NT2/D1 (cell line): Measurements from ENCODE around the gene OSBPL6.

Experiments
- DNase-seq: peaks from one replicate; pipeline ENCODE4 v3.0.0-alpha.2; 2011; ENCODE audit warnings: low read depth, low spot score
- H3K27me3 ChIP-seq: 2 replicates; pipeline ENCODE4 v1.6.0; 2011; ENCODE audit warnings: mild to moderate bottlenecking; ENCODE audit not compliant: insufficient read length, insufficient read depth
- H3K36me3 ChIP-seq: 2 replicates; pipeline ENCODE4 v1.6.1; 2011; ENCODE audit warnings: mild to moderate bottlenecking, low read length, mixed read lengths; ENCODE audit not compliant: insufficient read depth, insufficient read length
- H3K4me1 ChIP-seq: 2 replicates; pipeline ENCODE4 v1.5.1; 2011; ENCODE audit not compliant: insufficient read depth, insufficient read length
- H3K4me3 ChIP-seq: 2 replicates; pipeline ENCODE4 v1.5.1; 2011; ENCODE audit warnings: low read depth; ENCODE audit not compliant: insufficient read length
- H3K9ac ChIP-seq: 2 replicates; pipeline ENCODE4 v1.6.0; 2011; ENCODE audit warnings: low read depth; ENCODE audit not compliant: insufficient read length
- H3K9me3 ChIP-seq: 2 replicates; pipeline ENCODE4 v1.5.1; 2011; ENCODE audit warnings: mild to moderate bottlenecking, low read length; ENCODE audit not compliant: insufficient read depth
- SUZ12 ChIP-seq: IDR thresholded peaks from 2 replicates; pipeline ENCODE4 v1.6.1; 2011; ENCODE audit not compliant: insufficient read length, insufficient read depth; ENCODE audit errors: extremely low read depth
- YY1 ChIP-seq: IDR thresholded peaks from 2 replicates; pipeline ENCODE4 v1.6.1; 2011; ENCODE audit not compliant: insufficient read length, insufficient read depth
- ZNF274 ChIP-seq: IDR thresholded peaks from 2 replicates; pipeline ENCODE4 v1.6.1; 2011; ENCODE audit warnings: mild to moderate bottlenecking, low read depth, low read length

The OSBPL6 gene

GRCh38 chr2:178391701-178392100 is 197.4 kb downstream of the OSBPL6 start:
- no peak overlapping the region for H3K4me3 ChIP-seq
- TF ChIP-seq SUZ12: no peak
- TF ChIP-seq YY1: no peak
- TF ChIP-seq ZNF274: no peak
- H3K27me3 ChIP-seq: no peaks in the 10 kb centered on the region
- no peak for DNase-seq
- no peaks in the 10 kb centered on the region for H3K9me3 ChIP-seq
- peaks cover 33% of the 10 kb centered on the region for H3K36me3 ChIP-seq
- H3K9ac ChIP-seq: no peak overlapping the region
- H3K4me1 ChIP-seq: no peaks in the 10 kb centered on the region

GRCh38 chr2:178392215-178392614 is 197.9 kb downstream of the OSBPL6 start:
- no peak for DNase-seq
- TF ChIP-seq YY1 (no peak), SUZ12 (no peak)
- H3K27me3 ChIP-seq: no peaks in the 10 kb centered on the region
- H3K4me3 ChIP-seq: no peak overlapping the region
- peaks cover 28% of the 10 kb centered on the region for H3K36me3 ChIP-seq
- H3K9me3 ChIP-seq: no peaks in the 10 kb centered on the region
- no peak overlapping the region for H3K9ac ChIP-seq
- H3K4me1 ChIP-seq: no peaks in the 10 kb centered on the region

- Histone ChIP-seq H3K27me3 (no peaks in the 10 kb centered on the region), H3K9me3 (no peaks in the 10 kb centered on the region), H3K4me3 (no peak overlapping the region), H3K9ac (no peak overlapping the region), H3K36me3 (peaks cover 19% of the 10 kb centered on the region), H3K4me1 (no peaks in the 10 kb centered on the region)
- DNase-seq: no peak
- TF ChIP-seq ZNF274 (no peak), SUZ12 (no peak), YY1 (no peak)
Observed at GRCh38 chr2:178394859-178395258, 200.5 kb downstream of the OSBPL6 start.

- Histone ChIP-seq H3K4me1 (no peaks in the 10 kb centered on the region), H3K27me3 (no peaks in the 10 kb centered on the region), H3K36me3 (peaks cover 16% of the 10 kb centered on the region), H3K9me3 (no peaks in the 10 kb centered on the region), H3K9ac (no peak overlapping the region), H3K4me3 (no peak overlapping the region)
- no peak for TF ChIP-seq YY1
- no peak for DNase-seq
Observed at GRCh38 chr2:178395295-178395694, 201.0 kb downstream of the OSBPL6 start.

GRCh38 chr2:178395941-178396570 is 201.7 kb downstream of the OSBPL6 start:
- no peak for DNase-seq
- no peak for TF ChIP-seq SUZ12
- no peak for TF ChIP-seq ZNF274
- no peak for TF ChIP-seq YY1
- H3K36me3 ChIP-seq: peaks cover 13% of the 10 kb centered on the region

GRCh38 chr2:178397002-178397605 is 202.8 kb downstream of the OSBPL6 start:
- H3K36me3 ChIP-seq: peaks cover 5% of the 10 kb centered on the region
- H3K9ac ChIP-seq: no peak overlapping the region
- TF ChIP-seq YY1 (no peak), SUZ12 (no peak), ZNF274 (no peak)
- DNase-seq: no peak
- H3K9me3 ChIP-seq: no peaks in the 10 kb centered on the region
- no peaks in the 10 kb centered on the region for H3K4me1 ChIP-seq
- no peaks in the 10 kb centered on the region for H3K27me3 ChIP-seq
- H3K4me3 ChIP-seq: no peak overlapping the region

More at GRCh38 chr2:178395941-178396570, 201.7 kb downstream of the OSBPL6 start:
- Histone ChIP-seq H3K4me1 (no peaks in the 10 kb centered on the region), H3K9me3 (no peaks in the 10 kb centered on the region), H3K9ac (no peak overlapping the region), H3K27me3 (no peaks in the 10 kb centered on the region), H3K4me3 (no peak overlapping the region)

GRCh38 chr2:178401994-178402437 is 207.7 kb downstream of the OSBPL6 start:
- Histone ChIP-seq H3K4me3 (no peak overlapping the region), H3K9me3 (no peaks in the 10 kb centered on the region), H3K4me1 (no peaks in the 10 kb centered on the region), H3K27me3 (no peaks in the 10 kb centered on the region), H3K36me3 (no peaks in the 10 kb centered on the region), H3K9ac (no peak overlapping the region)
- no peak for DNase-seq
- TF ChIP-seq ZNF274 (no peak), YY1 (no peak), SUZ12 (no peak)
